IMR-90 (cell line): ENCODE results near the gene TMEM17. TPM values are rescaled to one million over a fixed set of nuclear protein-coding genes. Genes with fewer than 3 reads are reported as not detected.

ENCODE experiments used
- ATAC-seq: fragments of 200-7000 bp; cut with Tn5 transposase; 2 replicates; pipeline ENCODE4 v1.9.1; 2020; ENCODE audit warnings: low read depth, mild to moderate bottlenecking, moderate library complexity
- BruUV-seq: library from RNA; stranded (reverse); fragments of 400-500 nt; replicated peaks from 2 replicates; lab custom pipeline; 2021; lab: Mats Ljungman, UMichigan
- CTCF ChIA-PET: fragments of 300-600 bp; formaldehyde crosslinking; extraction: SDS; loops from one replicate; lab custom pipeline; 2021; ENCODE audit warnings: antibody characterized with exemption; lab: Yijun Ruan, JAX
- POLR2A ChIA-PET: fragments of 300-600 bp; sonication (Branson Sonifier 250); formaldehyde crosslinking; loops from one replicate; lab custom pipeline; 2022; ENCODE audit warnings: antibody characterized with exemption; ENCODE audit not compliant: unreplicated experiment; lab: Charles Lee
- DNase-seq: peaks from one replicate; pipeline ENCODE4 v3.0.0; 2013
- H2AFZ ChIP-seq: replicated peaks from 2 replicates; pipeline ENCODE3; 2013; ENCODE audit warnings: low read length, mild to moderate bottlenecking; ENCODE audit not compliant: poor library complexity
- H2AK5ac ChIP-seq: 2 replicates; pipeline ENCODE4 v1.6.1; 2013; ENCODE audit warnings: low read depth, low read length, inconsistent platforms
- H2AK9ac ChIP-seq: replicated peaks from 2 replicates; pipeline ENCODE3; 2013; ENCODE audit warnings: mild to moderate bottlenecking, low read depth, low read length, moderate library complexity; ENCODE audit not compliant: poor library complexity
- H2BK120ac ChIP-seq: 2 replicates; pipeline ENCODE4 v1.6.1; 2013; ENCODE audit warnings: low read depth, low read length, inconsistent platforms
- H2BK15ac ChIP-seq: 3 replicates; pipeline ENCODE4 v1.6.1; 2013; ENCODE audit warnings: low read depth, low read length, inconsistent platforms
- H2BK20ac ChIP-seq: 2 replicates; pipeline ENCODE4 v1.6.1; 2013; ENCODE audit warnings: low read depth, mild to moderate bottlenecking, inconsistent platforms, low read length, moderate library complexity
- H2BK5ac ChIP-seq: 2 replicates; pipeline ENCODE4 v1.6.1; 2013; ENCODE audit warnings: mild to moderate bottlenecking, low read depth, low read length, inconsistent platforms; ENCODE audit not compliant: poor library complexity, severe bottlenecking
- H3K14ac ChIP-seq: replicated peaks from 2 replicates; pipeline ENCODE4 v1.6.1; 2013; ENCODE audit warnings: low read depth, low read length, inconsistent platforms
- H3K18ac ChIP-seq: 2 replicates; pipeline ENCODE4 v1.6.1; 2013; ENCODE audit warnings: low read depth, low read length, control low read depth
- H3K23ac ChIP-seq: 2 replicates; pipeline ENCODE4 v1.6.1; 2013; ENCODE audit warnings: low read depth, low read length, inconsistent platforms
- H3K27ac ChIP-seq: 2 replicates; pipeline ENCODE4 v1.5.1; 2013; ENCODE audit warnings: mild to moderate bottlenecking, control low read depth, low read length; ENCODE audit not compliant: insufficient read depth
- H3K27me3 ChIP-seq: 2 replicates; pipeline ENCODE4 v1.6.1; 2013; ENCODE audit warnings: low read length; ENCODE audit not compliant: control insufficient read depth, insufficient read depth
- H3K36me3 ChIP-seq: 2 replicates; pipeline ENCODE4 v1.6.1; 2013; ENCODE audit warnings: low read length, mixed read lengths; ENCODE audit not compliant: control insufficient read depth, insufficient read depth
- H3K4ac ChIP-seq: 2 replicates; pipeline ENCODE4 v1.6.1; 2013; ENCODE audit warnings: low read depth, low read length, inconsistent platforms
- H3K4me1 ChIP-seq: 2 replicates; pipeline ENCODE4 v1.6.1; 2013; ENCODE audit warnings: low read length, mixed read lengths; ENCODE audit not compliant: control insufficient read depth, insufficient read depth
- H3K4me2 ChIP-seq: 2 replicates; pipeline ENCODE4 v1.6.1; 2013; ENCODE audit warnings: low read depth, mild to moderate bottlenecking, control low read depth, low read length, moderate library complexity
- H3K4me3 ChIP-seq: 2 replicates; pipeline ENCODE4 v1.5.1; 2013; ENCODE audit warnings: low read depth, mild to moderate bottlenecking, control low read depth, low read length, moderate library complexity; ENCODE audit not compliant: insufficient read depth
- H3K56ac ChIP-seq: 2 replicates; pipeline ENCODE4 v1.6.1; 2013; ENCODE audit warnings: low read length, inconsistent platforms; ENCODE audit not compliant: insufficient read depth; ENCODE audit errors: extremely low read depth
- H3K79me1 ChIP-seq, 2 experiments: 2 replicates each; pipeline ENCODE4 v1.6.1; 2013; ENCODE audit warnings: low read length in 2 of 2, inconsistent platforms in 1 of 2, low read depth in 1 of 2
- H3K9ac ChIP-seq: 2 replicates; pipeline ENCODE4 v1.6.1; 2013; ENCODE audit warnings: low read depth, low read length, control low read depth
- H3K9me1 ChIP-seq: 2 replicates; pipeline ENCODE4 v1.6.1; 2013; ENCODE audit warnings: low read length, inconsistent platforms; ENCODE audit not compliant: insufficient read depth
- H3K9me3 ChIP-seq: 2 replicates; pipeline ENCODE4 v1.6.1; 2013; ENCODE audit warnings: low read length; ENCODE audit not compliant: control insufficient read depth, insufficient read depth
- H4K20me1 ChIP-seq: 2 replicates; pipeline ENCODE4 v1.6.1; 2013; ENCODE audit warnings: low read length, inconsistent platforms; ENCODE audit not compliant: insufficient read depth
- H4K5ac ChIP-seq: 2 replicates; pipeline ENCODE4 v1.6.1; 2013; ENCODE audit warnings: mild to moderate bottlenecking, low read depth, low read length, control low read depth
- H4K8ac ChIP-seq, 2 experiments: 2 replicates each; pipeline ENCODE4 v1.6.1; 2013; ENCODE audit warnings: low read depth in 2 of 2, low read length in 2 of 2, control low read depth in 1 of 2, inconsistent platforms in 1 of 2
- H4K91ac ChIP-seq: 2 replicates; pipeline ENCODE4 v1.6.1; 2013; ENCODE audit warnings: low read depth, low read length, inconsistent platforms; ENCODE audit not compliant: insufficient read depth
- BHLHE40 ChIP-seq: fragments of 150-350 bp; IDR thresholded peaks from 2 replicates; pipeline ENCODE4 v1.6.1; 2016; ENCODE audit warnings: mild to moderate bottlenecking, low read depth, low read length
- CEBPB ChIP-seq: IDR thresholded peaks from 2 replicates; pipeline ENCODE4 v1.6.1; 2012; ENCODE audit warnings: low read depth, low read length, improper control_type of control experiment
- CHD1 ChIP-seq: IDR thresholded peaks from 2 replicates; pipeline ENCODE4 v1.6.1; 2012; ENCODE audit warnings: low read depth, low read length, improper control_type of control experiment
- FOS ChIP-seq: fragments of 150-350 bp; IDR thresholded peaks from 2 replicates; pipeline ENCODE4 v1.6.1; 2016; ENCODE audit warnings: low read depth, low read length
- MAFK ChIP-seq: IDR thresholded peaks from 2 replicates; pipeline ENCODE4 v1.6.1; 2012; ENCODE audit warnings: low read depth, low read length, improper control_type of control experiment
- MAZ ChIP-seq: IDR thresholded peaks from 2 replicates; pipeline ENCODE4 v1.6.1; 2012; ENCODE audit warnings: low read depth, mild to moderate bottlenecking, low read length, improper control_type of control experiment, moderate library complexity, borderline replicate concordance
- MXI1 ChIP-seq: IDR thresholded peaks from 2 replicates; pipeline ENCODE4 v1.6.1; 2012; ENCODE audit warnings: low read depth, mild to moderate bottlenecking, low read length, moderate library complexity, borderline replicate concordance
- NFE2L2 ChIP-seq: fragments of 150-350 bp; IDR thresholded peaks from 2 replicates; pipeline ENCODE4 v1.6.1; 2016; ENCODE audit warnings: low read depth, mild to moderate bottlenecking, low read length
- POLR2A ChIP-seq: IDR thresholded peaks from 2 replicates; pipeline ENCODE4 v1.6.1; 2012; ENCODE audit warnings: mild to moderate bottlenecking, low read depth, low read length
- RAD21 ChIP-seq: IDR thresholded peaks from 2 replicates; pipeline ENCODE4 v1.6.1; 2012; ENCODE audit warnings: low read length, improper control_type of control experiment
- RCOR1 ChIP-seq: IDR thresholded peaks from 2 replicates; pipeline ENCODE4 v1.6.1; 2012; ENCODE audit warnings: mild to moderate bottlenecking, low read length, improper control_type of control experiment; ENCODE audit not compliant: insufficient replicate concordance
- RFX5 ChIP-seq: IDR thresholded peaks from 2 replicates; pipeline ENCODE4 v1.8.0; 2012; ENCODE audit warnings: low read depth, mild to moderate bottlenecking, low read length, moderate library complexity
- SMC3 ChIP-seq: fragments of 150-350 bp; IDR thresholded peaks from 2 replicates; pipeline ENCODE4 v1.6.1; 2016; ENCODE audit warnings: low read depth, mild to moderate bottlenecking, antibody characterized with exemption, low read length, moderate library complexity
- dilution Hi-C: fragments of 300-500 bp; cut with HindIII; formaldehyde crosslinking; loops from one replicate; pipeline ENCODE4 v1.14.3; 2018; ENCODE audit warnings: low sequenced_read_pairs; ENCODE audit not compliant: unreplicated experiment
- in situ Hi-C: fragments of 300-500 bp; cut with MboI; formaldehyde crosslinking; loops from 3 replicates; pipeline ENCODE4 v1.14.3; 2019; ENCODE audit warnings: low sequenced_read_pairs, inconsistent platforms, mixed read lengths
- intact Hi-C: fragments of 100-400 bp; cut with micrococcal nuclease; formaldehyde crosslinking; loops from 2 replicates; pipeline ENCODE4 v1.10.0; 2022
- polyA plus RNA-seq, 3 experiments: library from polyadenylated mRNA; depleted of rRNA; stranded (reverse); fragments of >200 nt; gene quantifications; 2 replicates each; pipeline ENCODE4 v1.2.3, GENCODE V29; 2012; ENCODE audit warnings: low replicate concordance in 1 of 3
- total RNA-seq: library from RNA; depleted of rRNA; stranded (reverse); fragments of >200 nt; gene quantifications from 2 replicates; pipeline ENCODE4 v1.2.3, GENCODE V29; 2012
- TF ChIP-seq, protein P1 (sequence below): fragments of 150-350 bp; IDR thresholded peaks from 2 replicates; pipeline ENCODE4 v1.6.1; 2017; ENCODE audit warnings: mild to moderate bottlenecking, antibody characterized with exemption, low read length, low read depth
- TF ChIP-seq, protein P2 (sequence below): fragments of 150-350 bp; IDR thresholded peaks from 2 replicates; pipeline ENCODE4 v1.6.1; 2016; ENCODE audit warnings: low read depth, mild to moderate bottlenecking, low read length, moderate library complexity, borderline replicate concordance
- TF ChIP-seq, protein P3 (sequence below): conservative IDR thresholded peaks from 2 replicates; pipeline ENCODE4 v1.5.1; 2012; ENCODE audit warnings: mild to moderate bottlenecking, low read depth, low read length, improper control_type of control experiment

The TMEM17 gene
- total and polyA plus RNA-seq, 2 of the 4 experiments (the other 2 are of a cell fraction) = 1.3 to 1.8 TPM

DNA sequence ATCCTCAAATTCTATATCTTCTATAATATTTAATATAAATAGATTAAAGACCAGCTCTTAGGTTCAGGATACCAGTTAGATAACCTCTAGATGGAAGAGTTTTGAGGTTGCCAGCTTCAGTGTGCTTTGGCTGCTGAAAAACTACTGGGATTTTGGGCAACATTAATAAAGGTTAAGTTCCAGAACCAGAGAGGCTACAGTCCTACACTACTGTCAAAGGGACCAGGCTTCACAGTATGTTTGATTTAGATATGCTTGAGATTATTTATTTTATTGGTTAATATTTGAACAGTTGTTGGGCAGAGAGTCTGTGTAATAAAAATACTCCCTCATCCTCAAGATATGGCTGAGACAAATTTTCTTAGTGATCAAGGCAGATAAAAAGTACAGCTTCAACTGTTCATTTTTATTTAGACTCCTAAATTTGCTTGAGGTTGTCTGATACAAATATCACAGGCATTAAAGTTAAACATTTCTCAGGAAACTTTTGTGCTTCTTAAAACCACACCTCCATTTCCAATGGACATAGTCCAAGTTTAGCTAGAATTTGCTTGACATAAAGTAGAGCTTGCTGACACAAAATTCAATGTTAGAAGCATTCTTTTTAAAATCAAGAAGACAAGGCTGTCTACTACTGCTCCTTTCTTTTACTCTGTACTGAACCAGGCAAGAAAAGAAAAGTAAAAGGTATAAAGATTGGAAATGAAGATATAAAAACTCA lies 19.7 kb upstream of the TMEM17 start:
- Histone ChIP-seq H2AK5ac (no peak overlapping the region), H3K14ac (no peak overlapping the region), H3K56ac (no peak overlapping the region), H3K23ac (no peak overlapping the region), H3K79me1 (no peaks in the 10 kb centered on the region), H3K9me3 (no peaks in the 10 kb centered on the region), H3K18ac (no peak overlapping the region), H2BK20ac (no peak overlapping the region), H3K27ac (no peak overlapping the region), H3K36me3 (no peaks in the 10 kb centered on the region), H3K4me2 (no peak overlapping the region), H4K8ac (no peak overlapping the region), H2AK9ac (no peak overlapping the region), H4K91ac (no peak overlapping the region), H2BK120ac (no peak overlapping the region), H3K4ac (no peak overlapping the region), H3K4me3 (no peak overlapping the region), H2BK15ac (no peak overlapping the region), H3K9ac (no peak overlapping the region), H3K9me1 (no peaks in the 10 kb centered on the region), H4K5ac (no peak overlapping the region), H2AFZ (no peak overlapping the region), H2BK5ac (no peak overlapping the region), H3K27me3 (no peaks in the 10 kb centered on the region), H3K4me1 (peaks cover 3% of the 10 kb centered on the region; the same call in 1 of the 2 replicates), H4K20me1 (no peaks in the 10 kb centered on the region)
- POLR2A ChIA-PET = interaction anchor here (0.6 kb wide), 1 partner anchor 170 kb away, joined by 3 read pairs; no protein-coding TSS in a partner anchor
- in situ Hi-C loops (no loop called here), dilution Hi-C loops (no loop called here), intact Hi-C loops (no loop called here)
- TF ChIP-seq RAD21 = no peak
- no peak for TF ChIP-seq MXI1
- no peak for TF ChIP-seq SMC3
- TF ChIP-seq FOS = no peak
- no peak for TF ChIP-seq BHLHE40
- TF ChIP-seq CHD1 = no peak
- TF ChIP-seq CEBPB = no peak
- TF ChIP-seq POLR2A = no peak
- no peak for TF ChIP-seq MAZ
- TF ChIP-seq RFX5 = no peak
- TF ChIP-seq, protein P1, sequence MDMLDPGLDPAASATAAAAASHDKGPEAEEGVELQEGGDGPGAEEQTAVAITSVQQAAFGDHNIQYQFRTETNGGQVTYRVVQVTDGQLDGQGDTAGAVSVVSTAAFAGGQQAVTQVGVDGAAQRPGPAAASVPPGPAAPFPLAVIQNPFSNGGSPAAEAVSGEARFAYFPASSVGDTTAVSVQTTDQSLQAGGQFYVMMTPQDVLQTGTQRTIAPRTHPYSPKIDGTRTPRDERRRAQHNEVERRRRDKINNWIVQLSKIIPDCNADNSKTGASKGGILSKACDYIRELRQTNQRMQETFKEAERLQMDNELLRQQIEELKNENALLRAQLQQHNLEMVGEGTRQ = no peak
- TF ChIP-seq MAFK = no peak
- TF ChIP-seq NFE2L2 = no peak
- TF ChIP-seq, protein P2, sequence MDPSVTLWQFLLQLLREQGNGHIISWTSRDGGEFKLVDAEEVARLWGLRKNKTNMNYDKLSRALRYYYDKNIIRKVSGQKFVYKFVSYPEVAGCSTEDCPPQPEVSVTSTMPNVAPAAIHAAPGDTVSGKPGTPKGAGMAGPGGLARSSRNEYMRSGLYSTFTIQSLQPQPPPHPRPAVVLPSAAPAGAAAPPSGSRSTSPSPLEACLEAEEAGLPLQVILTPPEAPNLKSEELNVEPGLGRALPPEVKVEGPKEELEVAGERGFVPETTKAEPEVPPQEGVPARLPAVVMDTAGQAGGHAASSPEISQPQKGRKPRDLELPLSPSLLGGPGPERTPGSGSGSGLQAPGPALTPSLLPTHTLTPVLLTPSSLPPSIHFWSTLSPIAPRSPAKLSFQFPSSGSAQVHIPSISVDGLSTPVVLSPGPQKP = no peak
- TF ChIP-seq RCOR1 = no peak
- TF ChIP-seq, protein P3, sequence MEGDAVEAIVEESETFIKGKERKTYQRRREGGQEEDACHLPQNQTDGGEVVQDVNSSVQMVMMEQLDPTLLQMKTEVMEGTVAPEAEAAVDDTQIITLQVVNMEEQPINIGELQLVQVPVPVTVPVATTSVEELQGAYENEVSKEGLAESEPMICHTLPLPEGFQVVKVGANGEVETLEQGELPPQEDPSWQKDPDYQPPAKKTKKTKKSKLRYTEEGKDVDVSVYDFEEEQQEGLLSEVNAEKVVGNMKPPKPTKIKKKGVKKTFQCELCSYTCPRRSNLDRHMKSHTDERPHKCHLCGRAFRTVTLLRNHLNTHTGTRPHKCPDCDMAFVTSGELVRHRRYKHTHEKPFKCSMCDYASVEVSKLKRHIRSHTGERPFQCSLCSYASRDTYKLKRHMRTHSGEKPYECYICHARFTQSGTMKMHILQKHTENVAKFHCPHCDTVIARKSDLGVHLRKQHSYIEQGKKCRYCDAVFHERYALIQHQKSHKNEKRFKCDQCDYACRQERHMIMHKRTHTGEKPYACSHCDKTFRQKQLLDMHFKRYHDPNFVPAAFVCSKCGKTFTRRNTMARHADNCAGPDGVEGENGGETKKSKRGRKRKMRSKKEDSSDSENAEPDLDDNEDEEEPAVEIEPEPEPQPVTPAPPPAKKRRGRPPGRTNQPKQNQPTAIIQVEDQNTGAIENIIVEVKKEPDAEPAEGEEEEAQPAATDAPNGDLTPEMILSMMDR = no peak
- CTCF ChIA-PET = no interaction called here
- DNase-seq (no peak), ATAC-seq (no peak)
- BruUV-seq = no TSS peak
